GM18873 (cell line): ENCODE measurements around the gene MYCN.

Experiments used
- ATAC-seq: cut with Tn5 transposase; IDR thresholded peaks from one replicate; pipeline ENCODE4 v1.9.1; 2021; ENCODE audit warnings: mild to moderate bottlenecking, moderate library complexity, moderate number of reproducible peaks; ENCODE audit not compliant: unreplicated experiment, low FRiP score

Gene MYCN

DNA sequence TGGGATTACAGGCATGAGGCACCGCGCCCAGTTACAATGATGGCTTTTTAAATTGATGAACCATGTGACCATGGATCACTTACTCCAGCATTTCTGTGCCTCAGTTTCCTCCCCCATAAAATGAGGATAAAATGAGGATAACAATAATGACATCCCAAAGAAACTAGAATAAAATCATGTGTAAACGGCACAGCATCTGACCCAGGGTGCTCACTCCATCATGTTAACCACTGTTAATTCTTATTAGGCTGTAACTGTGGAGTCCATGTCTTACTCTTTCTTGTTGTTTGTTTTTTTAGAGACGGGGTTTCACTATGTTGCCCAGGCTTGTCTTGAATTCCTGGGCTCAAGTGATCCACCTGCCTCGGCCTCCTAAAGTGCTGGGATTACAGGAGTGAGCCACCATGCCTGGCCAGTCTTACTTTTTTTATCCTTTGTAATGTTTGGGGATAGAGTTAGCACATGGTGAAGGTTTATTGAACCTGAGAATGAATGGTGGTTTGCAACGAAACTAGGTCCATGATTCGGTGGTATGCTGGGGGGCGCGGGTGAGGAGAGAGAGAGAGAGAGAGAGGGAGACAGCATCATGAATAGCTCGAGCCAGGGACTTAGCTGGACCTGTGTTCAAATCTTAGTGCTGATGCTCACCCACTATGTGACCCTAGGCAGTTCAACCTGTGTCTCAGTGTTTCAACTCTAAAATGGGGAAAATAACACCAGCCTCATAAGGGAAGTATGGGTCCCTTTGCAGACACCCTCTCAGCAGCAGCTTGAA lies 52.3 kb downstream of the MYCN start:
- ATAC-seq: no peak

DNA sequence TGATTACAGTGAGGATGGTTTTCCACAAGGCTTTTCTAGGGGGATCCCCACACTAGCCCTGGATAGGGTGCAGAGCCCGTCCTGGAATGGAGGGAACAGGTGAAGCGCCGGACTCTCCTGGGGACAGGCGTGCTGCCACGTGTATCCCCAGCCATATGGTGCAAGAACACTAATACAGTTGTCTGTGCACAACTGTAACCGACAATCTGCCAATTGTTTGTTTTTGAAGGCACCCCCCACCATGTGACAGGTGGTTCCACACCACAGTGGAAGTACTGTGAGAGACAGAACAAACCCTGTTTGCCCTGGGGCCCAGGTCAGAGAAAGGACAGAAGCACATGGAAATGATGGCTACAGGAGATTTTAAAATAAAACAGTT lies 52.9 kb downstream of the MYCN start:
- no peak for ATAC-seq

DNA sequence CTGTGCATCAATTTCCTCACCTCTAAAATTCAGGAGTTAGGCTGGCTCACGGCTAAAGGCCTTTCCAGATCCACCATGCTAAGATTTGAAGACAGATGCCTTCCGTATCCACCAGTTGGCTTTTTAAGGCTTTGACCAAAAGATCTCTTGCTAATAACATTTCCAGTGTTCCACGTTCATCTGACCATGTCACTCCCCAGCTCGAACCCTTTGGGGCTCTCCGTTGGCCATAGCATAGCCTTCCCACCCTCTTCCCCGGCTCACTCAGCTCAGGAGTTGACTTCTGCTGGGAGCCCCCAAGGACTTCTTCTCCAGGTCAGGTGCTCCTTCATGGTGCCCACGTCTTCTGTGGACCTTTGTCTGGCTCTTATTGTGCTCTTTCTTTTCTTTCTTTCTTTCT lies 53.3 kb downstream of the MYCN start:
- no peak for ATAC-seq

DNA sequence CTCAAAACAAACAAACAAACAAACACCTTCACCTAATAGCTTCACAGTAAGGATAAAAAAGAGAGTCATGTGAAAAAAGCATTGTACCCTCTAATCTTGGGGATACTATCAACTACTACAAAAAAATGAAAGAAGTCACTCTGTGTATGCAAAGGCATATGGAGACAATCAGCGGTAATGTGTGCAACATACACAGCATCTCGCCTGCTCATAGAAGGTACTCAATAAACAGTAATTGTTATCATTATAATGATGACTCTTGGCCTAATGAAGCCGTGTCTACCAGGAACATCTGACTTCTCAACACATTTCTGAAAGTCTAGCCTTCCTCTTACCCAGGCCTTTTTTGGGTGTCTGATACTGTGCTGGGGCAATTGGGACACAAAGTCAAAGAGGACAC lies 55.3 kb downstream of the MYCN start:
- ATAC-seq: no peak
